HEK293 (cell line): ENCODE measurements around the gene BAZ2B.

Source experiments
- CTCF ChIA-PET: fragments of 350-600 bp; formaldehyde crosslinking; extraction: SDS; loops from one replicate; lab custom pipeline; 2021; ENCODE audit warnings: antibody characterized with exemption; lab: Yijun Ruan, JAX
- POLR2A ChIA-PET: fragments of 300-600 bp; formaldehyde crosslinking; extraction: SDS; loops from one replicate; lab custom pipeline; 2020; ENCODE audit warnings: antibody characterized with exemption, inconsistent platforms; lab: Yijun Ruan, JAX
- H3K27ac ChIP-seq: fragments of 200-500 bp; sonication (Bioruptor generic); 2 replicates; pipeline ENCODE4 v1.5.1; 2014; ENCODE audit warnings: low read depth, low read length, control low read depth, inconsistent platforms; ENCODE audit errors: extremely low read depth
- H3K36me3 ChIP-seq, 2 experiments: fragments of 200-500 bp in 1 of 2; sonication (Bioruptor generic) in 1 of 2; 1 replicate in 1 of 2; 2 replicates in 1 of 2; pipeline ENCODE4 v1.5.1; 2014 to 2017; ENCODE audit warnings: inconsistent platforms in 2 of 2, low read length in 2 of 2; ENCODE audit not compliant: control insufficient read depth in 2 of 2, insufficient read depth in 1 of 2
- H3K4me1 ChIP-seq: fragments of 200-500 bp; sonication (Bioruptor generic); 2 replicates; pipeline ENCODE4 v1.5.1; 2014; ENCODE audit warnings: mild to moderate bottlenecking, low read length, inconsistent platforms; ENCODE audit not compliant: control insufficient read depth, insufficient read depth
- H3K4me3 ChIP-seq: 2 replicates; pipeline ENCODE4 v1.5.1; 2011; ENCODE audit warnings: low read depth, mild to moderate bottlenecking, control low read depth, low read length, moderate library complexity
- H3K9me3 ChIP-seq: fragments of 200-500 bp; sonication (Bioruptor generic); 2 replicates; pipeline ENCODE4 v1.5.1; 2014; ENCODE audit warnings: low read depth, low read length, inconsistent platforms; ENCODE audit not compliant: control insufficient read depth, insufficient read depth
- GFI1B ChIP-seq: fragments of 450-650 bp; formaldehyde crosslinking; IDR thresholded peaks from 2 replicates; pipeline ENCODE4 v1.5.1; 2016; ENCODE audit warnings: missing biosample characterization, missing genetic modification characterization
- GLIS1 ChIP-seq: fragments of 450-650 bp; formaldehyde crosslinking; IDR thresholded peaks from 2 replicates; pipeline ENCODE4 v1.5.1; 2016; ENCODE audit warnings: missing biosample characterization, missing genetic modification characterization
- GLIS2 ChIP-seq: fragments of 450-650 bp; formaldehyde crosslinking; IDR thresholded peaks from 2 replicates; pipeline ENCODE4 v1.5.1; 2016; ENCODE audit warnings: missing biosample characterization, missing genetic modification characterization
- KLF16 ChIP-seq: fragments of 450-650 bp; formaldehyde crosslinking; IDR thresholded peaks from 2 replicates; pipeline ENCODE4 v1.5.1; 2017; ENCODE audit warnings: missing biosample characterization, missing genetic modification characterization
- MZF1 ChIP-seq: fragments of 450-650 bp; formaldehyde crosslinking; IDR thresholded peaks from 2 replicates; pipeline ENCODE4 v1.5.1; 2017; ENCODE audit warnings: missing biosample characterization, missing genetic modification characterization, borderline replicate concordance
- OSR2 ChIP-seq: fragments of 450-650 bp; formaldehyde crosslinking; IDR thresholded peaks from 2 replicates; pipeline ENCODE4 v1.5.1; 2016; ENCODE audit warnings: missing biosample characterization, missing genetic modification characterization
- PATZ1 ChIP-seq: fragments of 450-650 bp; formaldehyde crosslinking; IDR thresholded peaks from 2 replicates; pipeline ENCODE4 v1.5.1; 2016; ENCODE audit warnings: missing biosample characterization, missing genetic modification characterization
- SETDB1 ChIP-seq: IDR thresholded peaks from one replicate; pipeline ENCODE4 v1.6.1; 2017; ENCODE audit warnings: mild to moderate bottlenecking, low read length, moderate library complexity, mixed read lengths; ENCODE audit not compliant: insufficient read length
- ZFP41 ChIP-seq: fragments of 450-650 bp; formaldehyde crosslinking; IDR thresholded peaks from 2 replicates; pipeline ENCODE4 v1.5.1; 2016; ENCODE audit warnings: missing biosample characterization, missing genetic modification characterization, borderline replicate concordance
- ZNF146 ChIP-seq: fragments of 450-650 bp; formaldehyde crosslinking; IDR thresholded peaks from 2 replicates; pipeline ENCODE4 v1.5.1; 2016; ENCODE audit warnings: missing biosample characterization, missing genetic modification characterization
- ZNF169 ChIP-seq: fragments of 450-650 bp; formaldehyde crosslinking; IDR thresholded peaks from 2 replicates; pipeline ENCODE4 v1.5.1; 2016; ENCODE audit warnings: missing biosample characterization, missing genetic modification characterization
- ZNF18 ChIP-seq: fragments of 450-650 bp; formaldehyde crosslinking; IDR thresholded peaks from 2 replicates; pipeline ENCODE4 v1.5.1; 2016; ENCODE audit warnings: missing biosample characterization, missing genetic modification characterization
- ZNF19 ChIP-seq: fragments of 450-650 bp; formaldehyde crosslinking; IDR thresholded peaks from 2 replicates; pipeline ENCODE4; 2016; ENCODE audit warnings: missing biosample characterization, missing genetic modification characterization, low read depth
- ZNF2 ChIP-seq: fragments of 450-650 bp; formaldehyde crosslinking; IDR thresholded peaks from 2 replicates; pipeline ENCODE4 v1.5.1; 2016; ENCODE audit warnings: missing biosample characterization, missing genetic modification characterization
- ZNF266 ChIP-seq: fragments of 450-650 bp; formaldehyde crosslinking; IDR thresholded peaks from 2 replicates; pipeline ENCODE4 v1.5.1; 2016; ENCODE audit warnings: missing biosample characterization, missing genetic modification characterization, low read depth
- ZNF341 ChIP-seq: fragments of 450-650 bp; formaldehyde crosslinking; IDR thresholded peaks from 2 replicates; pipeline ENCODE4; 2016; ENCODE audit warnings: low read depth, missing biosample characterization, missing genetic modification characterization
- ZNF560 ChIP-seq: fragments of 450-650 bp; formaldehyde crosslinking; IDR thresholded peaks from 2 replicates; pipeline ENCODE4 v1.5.1; 2017; ENCODE audit warnings: missing biosample characterization, missing genetic modification characterization, borderline replicate concordance
- ZNF658 ChIP-seq: fragments of 450-650 bp; formaldehyde crosslinking; IDR thresholded peaks from 2 replicates; pipeline ENCODE4; 2016; ENCODE audit warnings: missing biosample characterization, missing genetic modification characterization
- ZNF664 ChIP-seq: fragments of 450-650 bp; formaldehyde crosslinking; IDR thresholded peaks from 2 replicates; pipeline ENCODE4 v1.5.1; 2016; ENCODE audit warnings: missing biosample characterization, missing genetic modification characterization
- ZXDB ChIP-seq: fragments of 450-650 bp; formaldehyde crosslinking; IDR thresholded peaks from 2 replicates; pipeline ENCODE4 v1.5.1; 2016; ENCODE audit warnings: missing biosample characterization, missing genetic modification characterization
- TF ChIP-seq, protein P1 (sequence below): fragments of 450-650 bp; formaldehyde crosslinking; IDR thresholded peaks from 2 replicates; pipeline ENCODE4 v1.5.1; 2016; ENCODE audit warnings: missing biosample characterization, missing genetic modification characterization
- TF ChIP-seq, protein P2 (sequence below): fragments of 450-650 bp; formaldehyde crosslinking; IDR thresholded peaks from 2 replicates; pipeline ENCODE4 v1.5.1; 2016; ENCODE audit warnings: missing biosample characterization, missing genetic modification characterization
- TF ChIP-seq, protein P3 (sequence below): fragments of 450-650 bp; formaldehyde crosslinking; IDR thresholded peaks from 2 replicates; pipeline ENCODE4 v1.5.1; 2017; ENCODE audit warnings: missing biosample characterization, missing genetic modification characterization

The BAZ2B gene

DNA sequence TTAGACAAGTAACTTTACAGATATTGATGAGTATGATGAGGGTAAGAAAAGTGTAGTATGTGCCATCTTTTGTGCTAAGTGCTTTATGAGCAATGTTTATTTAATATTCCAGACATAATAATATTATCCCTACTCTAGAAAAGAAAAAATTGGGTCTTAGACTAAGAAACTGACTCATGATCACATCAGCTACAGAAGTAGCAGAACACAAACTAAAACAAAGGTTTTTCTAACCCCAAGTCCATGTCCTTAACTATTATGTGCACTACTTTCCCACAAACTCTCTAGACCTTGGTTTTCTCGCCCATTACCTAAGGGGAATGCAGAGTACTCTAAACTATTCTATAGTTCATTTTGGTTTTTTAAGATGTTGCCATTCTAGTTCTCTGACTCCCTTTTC is 64.5 kb downstream of the BAZ2B start:
- Histone ChIP-seq H3K4me3 (no peak overlapping the region), H3K27ac (no peak overlapping the region), H3K36me3 (no peaks in the 10 kb centered on the region), H3K4me1 (no peaks in the 10 kb centered on the region), H3K9me3 (no peaks in the 10 kb centered on the region)
- TF ChIP-seq GFI1B (no peak), ZNF18 (tag by site-specific recombination) (no peak), ZNF266 (no peak)
- TF ChIP-seq, protein P1, sequence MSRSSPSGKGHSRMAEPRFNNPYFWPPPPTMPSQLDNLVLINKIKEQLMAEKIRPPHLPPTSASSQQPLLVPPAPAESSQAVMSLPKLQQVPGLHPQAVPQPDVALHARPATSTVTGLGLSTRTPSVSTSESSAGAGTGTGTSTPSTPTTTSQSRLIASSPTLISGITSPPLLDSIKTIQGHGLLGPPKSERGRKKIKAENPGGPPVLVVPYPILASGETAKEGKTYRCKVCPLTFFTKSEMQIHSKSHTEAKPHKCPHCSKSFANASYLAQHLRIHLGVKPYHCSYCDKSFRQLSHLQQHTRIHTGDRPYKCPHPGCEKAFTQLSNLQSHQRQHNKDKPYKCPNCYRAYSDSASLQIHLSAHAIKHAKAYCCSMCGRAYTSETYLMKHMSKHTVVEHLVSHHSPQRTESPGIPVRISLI (tag by site-specific recombination) = no peak
- ChIA-PET CTCF (no interaction called here), POLR2A (no interaction called here)

GRCh38 chr2:159550231-159550630 is 66.1 kb downstream of the BAZ2B start:
- H3K27ac ChIP-seq = no peak overlapping the region
- TF ChIP-seq KLF16 (tag by site-specific recombination) = no peak
- TF ChIP-seq, protein P2, sequence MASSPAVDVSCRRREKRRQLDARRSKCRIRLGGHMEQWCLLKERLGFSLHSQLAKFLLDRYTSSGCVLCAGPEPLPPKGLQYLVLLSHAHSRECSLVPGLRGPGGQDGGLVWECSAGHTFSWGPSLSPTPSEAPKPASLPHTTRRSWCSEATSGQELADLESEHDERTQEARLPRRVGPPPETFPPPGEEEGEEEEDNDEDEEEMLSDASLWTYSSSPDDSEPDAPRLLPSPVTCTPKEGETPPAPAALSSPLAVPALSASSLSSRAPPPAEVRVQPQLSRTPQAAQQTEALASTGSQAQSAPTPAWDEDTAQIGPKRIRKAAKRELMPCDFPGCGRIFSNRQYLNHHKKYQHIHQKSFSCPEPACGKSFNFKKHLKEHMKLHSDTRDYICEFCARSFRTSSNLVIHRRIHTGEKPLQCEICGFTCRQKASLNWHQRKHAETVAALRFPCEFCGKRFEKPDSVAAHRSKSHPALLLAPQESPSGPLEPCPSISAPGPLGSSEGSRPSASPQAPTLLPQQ (tag by site-specific recombination) = no peak
- no peak for TF ChIP-seq ZNF560 (tag by site-specific recombination)
- TF ChIP-seq MZF1 (tag by site-specific recombination) = no peak
- TF ChIP-seq ZXDB (tag by site-specific recombination) = no peak
- no peak for TF ChIP-seq ZNF146 (tag by site-specific recombination)
- no peak for TF ChIP-seq ZNF169 (tag by site-specific recombination)
- no peak for TF ChIP-seq GLIS2
- TF ChIP-seq ZFP41 (tag by site-specific recombination) = no peak
- TF ChIP-seq ZNF658 (tag by site-specific recombination) = no peak
- no peak for TF ChIP-seq OSR2 (tag by site-specific recombination)
- no peak overlapping the region for H3K4me3 ChIP-seq
- ChIA-PET POLR2A (no interaction called here), CTCF (no interaction called here)
- no peaks in the 10 kb centered on the region for H3K4me1 ChIP-seq
- no peaks in the 10 kb centered on the region for H3K36me3 ChIP-seq
- no peaks in the 10 kb centered on the region for H3K9me3 ChIP-seq

DNA sequence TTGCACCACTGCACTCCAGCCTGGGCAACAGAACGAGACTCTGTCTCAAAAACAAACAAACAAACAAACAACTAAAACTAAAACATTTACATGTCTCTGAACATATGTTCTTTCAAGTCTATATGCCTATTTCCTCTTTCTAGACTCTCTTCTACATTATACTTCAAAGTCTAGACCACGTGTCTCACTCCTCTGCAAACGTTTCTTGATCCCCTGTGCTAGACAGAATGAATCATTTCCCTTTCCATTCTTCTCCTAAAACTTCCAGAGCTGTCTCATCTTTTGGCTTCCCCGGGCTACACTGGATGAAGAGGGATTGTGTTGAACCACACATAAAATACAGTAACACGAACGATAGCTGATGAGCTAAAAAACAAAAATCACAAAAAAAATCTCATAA is 67.1 kb downstream of the BAZ2B start:
- CTCF ChIA-PET = interaction anchor here (0.8 kb wide), 1 partner anchor 1352 kb away, joined by 4 read pairs; no protein-coding TSS in a partner anchor
- POLR2A ChIA-PET = interaction anchor here (0.9 kb wide), 1 partner anchor 66 kb away, joined by 7 read pairs; no protein-coding TSS in a partner anchor
- Histone ChIP-seq H3K36me3 (no peaks in the 10 kb centered on the region), H3K4me1 (no peaks in the 10 kb centered on the region), H3K27ac (no peak overlapping the region), H3K4me3 (no peak overlapping the region), H3K9me3 (no peaks in the 10 kb centered on the region)
- TF ChIP-seq ZNF664 (tag by site-specific recombination) = no peak
- TF ChIP-seq, protein P3, sequence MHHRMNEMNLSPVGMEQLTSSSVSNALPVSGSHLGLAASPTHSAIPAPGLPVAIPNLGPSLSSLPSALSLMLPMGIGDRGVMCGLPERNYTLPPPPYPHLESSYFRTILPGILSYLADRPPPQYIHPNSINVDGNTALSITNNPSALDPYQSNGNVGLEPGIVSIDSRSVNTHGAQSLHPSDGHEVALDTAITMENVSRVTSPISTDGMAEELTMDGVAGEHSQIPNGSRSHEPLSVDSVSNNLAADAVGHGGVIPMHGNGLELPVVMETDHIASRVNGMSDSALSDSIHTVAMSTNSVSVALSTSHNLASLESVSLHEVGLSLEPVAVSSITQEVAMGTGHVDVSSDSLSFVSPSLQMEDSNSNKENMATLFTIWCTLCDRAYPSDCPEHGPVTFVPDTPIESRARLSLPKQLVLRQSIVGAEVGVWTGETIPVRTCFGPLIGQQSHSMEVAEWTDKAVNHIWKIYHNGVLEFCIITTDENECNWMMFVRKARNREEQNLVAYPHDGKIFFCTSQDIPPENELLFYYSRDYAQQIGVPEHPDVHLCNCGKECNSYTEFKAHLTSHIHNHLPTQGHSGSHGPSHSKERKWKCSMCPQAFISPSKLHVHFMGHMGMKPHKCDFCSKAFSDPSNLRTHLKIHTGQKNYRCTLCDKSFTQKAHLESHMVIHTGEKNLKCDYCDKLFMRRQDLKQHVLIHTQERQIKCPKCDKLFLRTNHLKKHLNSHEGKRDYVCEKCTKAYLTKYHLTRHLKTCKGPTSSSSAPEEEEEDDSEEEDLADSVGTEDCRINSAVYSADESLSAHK = no peak
- no peak for TF ChIP-seq SETDB1
- no peak for TF ChIP-seq PATZ1 (tag by site-specific recombination)
- TF ChIP-seq ZNF341 (tag by site-specific recombination) = no peak
- no peak for TF ChIP-seq ZNF19 (tag by site-specific recombination)
- no peak for TF ChIP-seq GLIS1 (tag by site-specific recombination)
- TF ChIP-seq, protein P2 (tag by site-specific recombination) = no peak
- TF ChIP-seq OSR2 (tag by site-specific recombination) = no peak
- TF ChIP-seq ZNF2 = no peak
